Adrenal gland (tissue), 5 donors: Measurements from ENCODE around the gene CAPN5.

Experiments
- CTCF ChIP-seq, 6 experiments: fragments of 450-650 bp in 4 of 6; fragments of 200-600 bp in 2 of 6; sonication (generic) in 1 of 6; IDR thresholded peaks; 1 replicate in 5 of 6; 2 replicates in 1 of 6; pipeline versions ENCODE4 v1.5.1 to v1.8.0; 2016 to 2021; ENCODE audit warnings: antibody characterized with exemption in 6 of 6, mild to moderate bottlenecking in 2 of 6, moderate library complexity in 1 of 6
- POLR2A ChIP-seq, 2 donors: fragments of 450-650 bp; IDR thresholded peaks; one replicate each; pipeline ENCODE4 v1.6.1; 2017; ENCODE audit warnings: antibody characterized with exemption in 2 of 2, mild to moderate bottlenecking in 2 of 2, moderate library complexity in 1 of 2
- donor health status: DM: no; HTN: no; CAD: no.

GRCh38 chr11:77110836-77111235, 44.1 kb downstream of the CAPN5 start:
- no peak for TF ChIP-seq CTCF (IDR thresholded peaks at IDR 0.05)
- TF ChIP-seq POLR2A (IDR thresholded peaks at IDR 0.05), result no peak
